Measurements from ENCODE around the gene ZNF600. TPM values are rescaled to one million over a fixed set of nuclear protein-coding genes. Genes with fewer than 3 reads are reported as not detected.
"Not testable (repeated sequence)": the region's sequence is repeated elsewhere in the genome, so short reads cannot be mapped to it uniquely, and the experiment has no call there.

The ZNF600 gene
- total RNA-seq, 1 donor from 2014 or later: 6.1 TPM

GRCh38 chr19:52724701-52725514, 61.7 kb downstream of the ZNF600 start:
- TF ChIP-seq CTCF (IDR thresholded peaks at IDR 0.05; ENCODE audit: insufficient read depth, low read length, poor library complexity, severe bottlenecking): no peak
- no peaks in the 10 kb centered on the region for H3K27me3 ChIP-seq (ENCODE audit: control insufficient read depth, insufficient read depth, low read length)
- H3K36me3 ChIP-seq (ENCODE audit: control insufficient read depth, insufficient read depth, low read length): no peaks in the 10 kb centered on the region
- no peak for DNase-seq (ENCODE audit: low read depth)
- no peak overlapping the region for H3K4me3 ChIP-seq (ENCODE audit: low read depth, low read length)

GRCh38 chr19:52723907-52724598, 62.5 kb downstream of the ZNF600 start:
- not testable (repeated sequence) for DNase-seq (ENCODE audit: low read depth); H3K27me3 ChIP-seq (ENCODE audit: control insufficient read depth, insufficient read depth, low read length); H3K36me3 ChIP-seq (ENCODE audit: control insufficient read depth, insufficient read depth, low read length); H3K4me3 ChIP-seq (ENCODE audit: low read depth, low read length)

- no peak overlapping the region for H3K4me3 ChIP-seq (ENCODE audit: low read depth, low read length)
- TF ChIP-seq CTCF (IDR thresholded peaks at IDR 0.05; ENCODE audit: insufficient read depth, low read length, poor library complexity, severe bottlenecking): no peak
- no peaks in the 10 kb centered on the region for H3K36me3 ChIP-seq (ENCODE audit: control insufficient read depth, insufficient read depth, low read length)
- no peak for DNase-seq (ENCODE audit: low read depth)
- H3K27me3 ChIP-seq (ENCODE audit: control insufficient read depth, insufficient read depth, low read length): no peaks in the 10 kb centered on the region
Observed at GRCh38 chr19:52722062-52723003, 64.3 kb downstream of the ZNF600 start.

- DNase-seq (ENCODE audit: low read depth); H3K27me3 ChIP-seq (ENCODE audit: control insufficient read depth, insufficient read depth, low read length); H3K4me3 ChIP-seq (ENCODE audit: low read depth, low read length); H3K36me3 ChIP-seq (ENCODE audit: control insufficient read depth, insufficient read depth, low read length): not testable (repeated sequence)
Observed at GRCh38 chr19:52720541-52720940, 66.0 kb downstream of the ZNF600 start.

- DNase-seq (ENCODE audit: low read depth): no peak
- no peaks in the 10 kb centered on the region for H3K36me3 ChIP-seq (ENCODE audit: control insufficient read depth, insufficient read depth, low read length)
- TF ChIP-seq CTCF (IDR thresholded peaks at IDR 0.05; ENCODE audit: insufficient read depth, low read length, poor library complexity, severe bottlenecking): no peak
Observed at GRCh38 chr19:52716522-52716921, 70.1 kb downstream of the ZNF600 start.

GRCh38 chr19:52715902-52716301, 70.7 kb downstream of the ZNF600 start:
- not testable (repeated sequence) for DNase-seq (ENCODE audit: low read depth); H3K4me3 ChIP-seq (ENCODE audit: low read depth, low read length); H3K36me3 ChIP-seq (ENCODE audit: control insufficient read depth, insufficient read depth, low read length); H3K27me3 ChIP-seq (ENCODE audit: control insufficient read depth, insufficient read depth, low read length)

More at GRCh38 chr19:52716522-52716921, 70.1 kb downstream of the ZNF600 start:
- Histone ChIP-seq H3K27me3 (ENCODE audit: control insufficient read depth, insufficient read depth, low read length) (no peaks in the 10 kb centered on the region), H3K4me3 (ENCODE audit: low read depth, low read length) (no peak overlapping the region)

GRCh38 chr19:52715330-52715729, 71.3 kb downstream of the ZNF600 start:
- DNase-seq (ENCODE audit: low read depth); H3K27me3 ChIP-seq (ENCODE audit: control insufficient read depth, insufficient read depth, low read length); H3K4me3 ChIP-seq (ENCODE audit: low read depth, low read length); H3K36me3 ChIP-seq (ENCODE audit: control insufficient read depth, insufficient read depth, low read length): not testable (repeated sequence)

Other genes with a start within 250 kb of the ZNF600 start
- gene ZNF701, start 216.5 kb downstream of the ZNF600 start, total RNA-seq: 11.0 and 14.6 TPM in 2 replicates
- 60.2 and 60.8 TPM in 2 replicates for gene ZNF83, start 148.4 kb downstream of the ZNF600 start, total RNA-seq
- gene ZNF611, start 51.7 kb downstream of the ZNF600 start, total RNA-seq: 13.7 and 16.4 TPM in 2 replicates
- gene ZNF28, start 34.8 kb upstream of the ZNF600 start, total RNA-seq: 21.5 and 23.0 TPM in 2 replicates
- 30.9 and 42.5 TPM in 2 replicates for gene ZNF468, start 70.8 kb upstream of the ZNF600 start, total RNA-seq
- gene ZNF320, start 110.8 kb upstream of the ZNF600 start, total RNA-seq: 16.9 and 24.2 TPM in 2 replicates
- 4.3 and 5.4 TPM in 2 replicates for gene ZNF888, start 136.6 kb upstream of the ZNF600 start, total RNA-seq
- 12.8 and 13.1 TPM in 2 replicates for gene ZNF816, start 176.1 kb upstream of the ZNF600 start, total RNA-seq
- gene ERVV-1, start 227.1 kb upstream of the ZNF600 start, total RNA-seq: not detected in 2 replicates

Measured in kidney epithelial cell (primary cell).